GM20431 (cell line): ENCODE data around the gene FN3KRP.
"Not testable (repeated sequence)": the region's sequence is repeated elsewhere in the genome, so short reads cannot be mapped to it uniquely, and the experiment has no call there.

ENCODE experiments used
- in situ Hi-C: fragments of 300-500 bp; cut with MseI, MboI; formaldehyde crosslinking; loops from one replicate; pipeline ENCODE4 v1.15.0; 2020; ENCODE audit warnings: low sequenced_read_pairs; ENCODE audit not compliant: unreplicated experiment

FN3KRP gene

DNA sequence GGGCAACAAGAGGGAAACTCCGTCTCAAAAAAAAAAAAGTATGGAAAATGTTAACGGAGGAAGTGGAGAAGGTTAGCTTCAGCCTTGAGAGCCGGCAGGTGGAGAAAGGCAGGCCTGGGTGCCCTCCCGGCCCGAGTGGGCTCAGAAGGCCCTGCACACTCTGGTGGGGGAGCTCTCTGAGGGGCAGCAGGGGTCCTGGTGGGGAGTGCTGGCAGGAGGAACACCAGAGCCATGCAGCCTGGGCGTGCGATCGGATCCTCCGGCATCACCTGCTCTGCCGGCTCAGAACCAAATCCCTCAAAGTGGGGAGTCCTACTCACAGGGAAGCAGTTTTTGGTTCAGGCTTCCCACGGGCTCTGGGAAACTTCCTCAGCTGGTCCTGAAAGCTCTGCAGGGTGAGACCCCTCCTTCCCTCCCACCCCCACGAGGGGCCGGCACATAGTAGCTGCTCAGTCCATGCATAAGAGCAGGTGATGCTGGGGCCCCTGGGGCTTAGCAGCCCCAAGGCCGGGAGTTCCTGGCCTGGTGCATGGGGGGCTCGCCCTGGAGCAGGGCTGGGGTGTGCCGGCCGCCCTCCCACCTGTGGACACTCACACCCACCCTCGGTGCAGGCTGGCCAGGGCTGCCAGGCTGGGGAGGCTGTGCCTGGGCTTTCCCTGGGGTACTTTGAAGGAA is 20.1 kb downstream of the FN3KRP start:
- in situ Hi-C loops = no loop called here

DNA sequence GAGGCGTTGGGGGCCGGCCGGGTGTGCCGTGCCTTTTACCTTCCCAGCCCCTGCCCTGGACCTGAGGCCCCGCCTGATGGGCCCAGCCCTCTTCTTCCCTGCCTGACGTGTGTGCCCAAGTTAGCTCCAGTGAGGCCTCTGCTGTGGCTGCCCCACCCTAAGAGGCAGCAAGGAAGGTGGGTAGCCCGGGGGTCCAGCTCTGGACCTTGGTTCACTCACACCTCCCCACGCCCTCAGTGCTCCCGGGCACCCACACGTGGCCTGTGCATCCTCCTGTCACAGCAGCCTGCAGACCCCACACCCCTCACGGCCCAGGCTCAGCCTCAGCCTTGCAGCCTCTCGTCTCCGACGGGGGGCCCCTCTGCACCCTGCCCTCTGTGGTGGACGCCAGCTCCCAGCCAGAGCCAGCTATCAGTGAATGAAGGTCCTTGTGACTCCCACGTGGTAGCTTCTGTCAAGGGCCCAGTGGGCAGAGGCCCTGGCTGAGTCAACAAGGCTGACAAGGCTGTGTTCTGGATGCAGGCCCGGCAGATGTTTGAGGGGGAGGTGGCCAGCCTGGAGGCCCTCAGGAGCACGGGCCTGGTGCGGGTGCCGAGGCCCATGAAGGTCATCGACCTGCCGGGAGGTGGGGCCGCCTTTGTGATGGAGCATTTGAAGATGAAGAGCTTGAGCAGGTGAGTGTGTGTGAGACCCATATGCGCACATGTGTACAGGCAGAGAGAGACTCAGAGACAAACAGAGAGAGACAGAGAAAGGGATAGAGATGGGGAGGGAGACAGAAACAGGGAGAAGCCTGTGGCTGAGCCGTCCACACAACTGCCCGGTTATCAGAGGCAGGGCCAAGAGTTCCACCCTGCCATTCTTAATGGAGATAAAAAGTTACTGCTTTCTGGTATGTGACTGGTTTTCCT is 21.7 kb downstream of the FN3KRP start:
- in situ Hi-C loops = no loop called here

DNA sequence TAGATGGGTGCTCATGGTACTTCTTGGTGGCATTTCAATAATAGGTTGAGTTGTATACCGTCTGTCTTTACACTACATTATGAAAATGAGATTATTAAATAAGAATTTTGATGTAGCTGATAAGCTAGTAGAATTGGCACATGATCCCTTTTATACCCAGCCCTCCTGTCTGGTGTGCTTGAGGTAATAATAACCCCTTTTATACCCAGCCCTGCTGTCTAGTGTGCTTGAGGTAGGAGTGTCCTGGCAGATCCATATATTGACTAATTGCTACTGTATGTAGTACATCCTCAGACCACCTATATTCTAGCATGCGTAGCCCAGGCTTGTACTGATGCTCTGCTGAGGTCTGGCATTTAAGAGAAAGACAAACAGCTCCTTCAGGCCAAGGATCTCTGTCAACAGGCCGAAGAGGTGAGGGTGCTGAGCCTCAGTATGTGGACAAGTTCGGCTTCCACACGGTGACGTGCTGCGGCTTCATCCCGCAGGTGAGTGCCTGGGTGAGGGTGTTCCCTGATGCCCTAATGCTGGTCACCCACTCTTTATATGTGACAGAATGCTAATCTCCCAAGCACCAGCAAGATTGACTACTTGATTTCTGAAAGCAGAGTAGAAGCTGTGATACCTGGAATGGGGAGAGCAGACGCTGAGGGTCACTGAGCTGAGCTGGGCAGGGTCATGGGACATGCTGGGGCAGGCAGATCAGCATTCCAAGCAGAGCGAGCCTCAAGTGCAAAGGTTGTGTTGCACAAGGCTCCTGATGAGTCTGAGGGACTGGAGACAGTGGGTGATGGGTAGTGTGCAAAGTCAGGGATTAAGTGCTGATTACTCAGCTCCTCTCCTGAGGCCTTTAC is 24.6 kb downstream of the FN3KRP start:
- in situ Hi-C loops = no loop called here

DNA sequence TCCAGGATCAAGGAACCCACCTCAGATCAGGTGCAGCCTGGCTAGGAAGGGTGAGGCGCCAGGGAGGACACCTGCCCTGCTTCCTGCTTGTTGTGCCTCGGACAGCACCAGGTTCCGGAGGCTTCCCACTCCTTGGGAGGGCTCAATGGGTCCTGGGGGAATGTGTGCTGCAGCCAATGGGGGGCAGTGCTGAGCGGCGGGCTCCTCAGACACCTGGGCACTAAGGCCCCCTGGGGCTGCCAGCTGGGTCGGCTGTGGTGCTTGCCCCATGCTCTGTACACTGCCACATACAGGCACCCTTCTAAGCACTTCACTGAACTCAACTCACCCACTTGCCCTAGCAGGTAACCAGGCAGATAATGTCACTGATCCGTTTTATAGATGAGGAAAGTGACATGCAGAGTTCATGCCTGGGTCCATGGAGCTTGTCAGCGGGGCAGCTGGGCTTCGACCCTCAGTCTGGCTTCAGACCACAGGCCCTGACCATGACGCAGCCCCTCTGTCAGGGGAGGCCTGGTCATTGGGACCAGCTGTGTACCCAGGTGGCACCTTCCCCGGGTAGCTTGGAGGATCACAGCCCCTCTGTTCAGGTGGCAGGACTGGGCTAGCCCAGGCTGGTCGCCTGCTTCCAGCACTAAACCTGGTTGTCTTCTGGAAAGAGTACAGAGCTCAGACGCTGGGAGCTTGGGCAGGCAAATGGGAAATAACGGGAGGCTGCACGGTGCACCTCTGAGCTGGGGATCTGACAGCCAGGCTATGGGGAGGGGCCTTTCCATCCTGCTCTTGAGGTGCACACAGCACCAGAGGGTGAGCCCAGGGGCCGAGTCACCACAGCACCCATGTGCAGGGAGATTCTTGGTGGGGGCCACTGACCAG is 27.1 kb downstream of the FN3KRP start:
- in situ Hi-C loops = no loop called here

DNA sequence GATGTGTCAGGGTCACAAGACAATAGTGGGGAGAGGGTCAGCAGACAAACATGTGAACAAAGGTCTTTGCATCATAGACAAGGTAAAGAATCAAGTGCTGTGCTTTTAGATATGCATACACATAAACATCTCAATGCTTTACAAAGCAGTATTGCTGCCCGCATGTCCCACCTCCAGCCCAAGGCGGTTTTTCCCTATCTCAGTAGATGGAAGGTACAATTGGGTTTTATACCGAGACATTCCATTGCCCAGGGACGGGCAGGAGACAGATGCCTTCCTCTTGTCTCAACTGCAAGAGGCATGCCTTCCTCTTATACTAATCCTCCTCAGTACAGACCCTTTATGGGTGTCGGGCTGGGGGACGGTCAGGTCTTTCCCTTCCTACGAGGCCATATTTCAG is 28.2 kb downstream of the FN3KRP start:
- in situ Hi-C loops = not testable (repeated sequence)

DNA sequence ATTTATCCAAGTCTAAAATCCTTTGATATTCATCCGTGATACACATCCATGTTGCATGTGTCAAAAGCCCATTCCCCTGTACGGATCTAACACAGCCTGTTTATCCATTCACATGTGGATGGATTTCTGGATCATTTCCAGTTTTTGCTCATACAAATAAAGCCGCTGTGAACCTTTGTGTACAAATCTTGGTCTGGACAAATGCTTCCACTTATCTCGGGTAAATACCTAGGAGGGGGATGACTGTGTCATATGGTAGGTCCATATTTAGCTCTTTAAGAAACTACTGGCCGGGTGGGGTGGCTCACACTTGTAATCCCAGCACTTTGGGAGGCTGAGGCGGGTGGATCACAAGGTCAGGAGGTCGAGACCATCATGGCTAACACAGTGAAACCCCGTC is 29.0 kb downstream of the FN3KRP start:
- in situ Hi-C loops = no loop called here

DNA sequence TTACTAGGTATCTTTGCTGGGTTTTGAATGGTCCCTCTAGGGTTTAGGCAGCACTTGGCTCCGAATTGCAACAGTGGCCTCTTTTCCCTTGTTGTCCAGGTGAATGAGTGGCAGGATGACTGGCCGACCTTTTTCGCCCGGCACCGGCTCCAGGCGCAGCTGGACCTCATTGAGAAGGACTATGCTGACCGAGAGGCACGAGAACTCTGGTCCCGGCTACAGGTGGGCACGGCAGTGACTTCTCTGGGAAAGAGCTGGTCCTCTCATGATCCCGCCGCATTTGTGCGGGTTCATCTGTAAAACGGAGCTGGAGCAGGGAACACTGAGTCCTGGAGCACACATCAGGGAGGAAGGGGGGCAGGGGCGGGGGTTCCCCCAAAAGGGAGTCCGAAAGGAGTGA is 32.2 kb downstream of the FN3KRP start:
- in situ Hi-C loops = no loop called here

DNA sequence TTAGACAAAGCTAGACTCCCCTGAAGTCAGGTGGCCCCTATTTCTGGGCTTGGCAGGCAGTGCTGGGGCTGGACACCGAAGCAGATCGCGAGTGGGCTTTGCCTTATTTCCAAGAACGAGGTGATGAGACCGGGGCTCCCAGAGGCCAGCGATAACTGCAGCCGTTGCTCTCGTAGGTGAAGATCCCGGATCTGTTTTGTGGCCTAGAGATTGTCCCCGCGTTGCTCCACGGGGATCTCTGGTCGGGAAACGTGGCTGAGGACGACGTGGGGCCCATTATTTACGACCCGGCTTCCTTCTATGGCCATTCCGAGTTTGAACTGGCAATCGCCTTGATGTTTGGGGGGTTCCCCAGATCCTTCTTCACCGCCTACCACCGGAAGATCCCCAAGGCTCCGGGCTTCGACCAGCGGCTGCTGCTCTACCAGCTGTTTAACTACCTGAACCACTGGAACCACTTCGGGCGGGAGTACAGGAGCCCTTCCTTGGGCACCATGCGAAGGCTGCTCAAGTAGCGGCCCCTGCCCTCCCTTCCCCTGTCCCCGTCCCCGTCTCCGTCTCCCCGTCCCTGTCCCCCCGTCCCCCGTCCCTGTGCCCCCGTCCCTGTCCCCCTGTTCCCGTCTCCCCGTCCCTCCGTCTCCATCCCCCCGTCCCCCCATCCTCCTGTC is 33.9 kb downstream of the FN3KRP start:
- in situ Hi-C loops = no loop called here

DNA sequence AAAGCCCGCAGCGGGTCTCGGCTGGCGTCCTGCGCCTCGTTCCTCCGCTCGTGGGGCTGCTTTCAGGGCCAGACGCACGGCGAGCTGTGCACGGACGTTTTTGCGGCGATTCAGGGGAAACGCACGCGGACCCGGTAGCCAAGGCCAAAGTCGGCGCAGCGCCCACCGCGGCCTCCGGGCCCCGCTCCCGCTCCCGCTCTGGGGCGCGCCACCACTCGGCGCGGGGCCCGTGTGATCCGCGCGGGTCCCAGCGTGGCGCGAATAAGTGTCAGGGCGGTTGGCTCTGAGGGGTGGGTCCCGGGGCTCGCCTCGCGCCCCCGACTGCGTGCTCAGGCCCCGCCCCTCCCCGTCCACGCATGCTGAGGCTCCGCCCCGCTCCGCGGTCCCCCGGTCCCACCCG is 34.7 kb downstream of the FN3KRP start:
- in situ Hi-C loops = no loop called here

DNA sequence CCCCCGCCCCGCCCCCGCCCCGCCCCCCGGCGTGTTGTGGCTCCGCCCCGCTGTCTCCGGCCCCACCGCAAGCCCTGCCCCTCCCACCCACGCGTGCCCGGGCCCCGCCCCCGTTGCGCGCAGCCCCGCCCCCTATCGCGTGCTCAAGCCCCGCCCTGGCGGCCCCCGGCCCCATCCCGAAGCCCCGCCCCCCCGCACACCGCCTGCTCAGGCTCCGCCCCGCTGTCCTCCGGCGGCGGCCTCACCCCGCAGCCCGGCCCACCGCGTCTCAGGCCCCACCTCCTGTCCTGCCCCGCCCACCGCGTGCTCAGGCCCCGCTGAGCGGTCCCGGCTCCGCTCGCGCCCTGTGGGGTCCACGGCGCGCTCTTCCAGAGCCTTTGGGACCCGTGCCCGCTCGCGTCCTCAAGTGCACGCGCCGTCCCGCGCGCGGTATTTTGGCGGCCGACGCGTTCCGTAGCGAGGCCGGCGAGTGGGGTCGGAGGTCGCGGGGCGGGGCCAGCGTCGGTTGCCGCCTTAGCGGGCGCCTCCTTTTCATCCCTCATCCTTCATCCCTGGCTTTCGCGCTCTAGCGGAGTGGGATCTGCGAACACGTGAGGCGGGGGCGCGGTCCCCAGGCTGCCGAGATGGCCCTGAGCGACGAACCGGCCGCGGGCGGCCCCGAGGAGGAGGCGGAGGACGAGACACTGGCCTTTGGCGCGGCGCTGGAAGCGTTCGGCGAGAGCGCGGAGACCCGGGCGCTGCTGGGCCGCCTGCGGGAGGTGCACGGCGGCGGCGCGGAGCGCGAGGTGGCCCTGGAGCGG is 35.3 kb downstream of the FN3KRP start, which contains the start of gene TBCD:
Gene TBCD (plus strand): TSS at position 495 of the 800 bp plus-strand sequence. CDS start 129 bp downstream, at position 624.
- in situ Hi-C loops = no loop called here

DNA sequence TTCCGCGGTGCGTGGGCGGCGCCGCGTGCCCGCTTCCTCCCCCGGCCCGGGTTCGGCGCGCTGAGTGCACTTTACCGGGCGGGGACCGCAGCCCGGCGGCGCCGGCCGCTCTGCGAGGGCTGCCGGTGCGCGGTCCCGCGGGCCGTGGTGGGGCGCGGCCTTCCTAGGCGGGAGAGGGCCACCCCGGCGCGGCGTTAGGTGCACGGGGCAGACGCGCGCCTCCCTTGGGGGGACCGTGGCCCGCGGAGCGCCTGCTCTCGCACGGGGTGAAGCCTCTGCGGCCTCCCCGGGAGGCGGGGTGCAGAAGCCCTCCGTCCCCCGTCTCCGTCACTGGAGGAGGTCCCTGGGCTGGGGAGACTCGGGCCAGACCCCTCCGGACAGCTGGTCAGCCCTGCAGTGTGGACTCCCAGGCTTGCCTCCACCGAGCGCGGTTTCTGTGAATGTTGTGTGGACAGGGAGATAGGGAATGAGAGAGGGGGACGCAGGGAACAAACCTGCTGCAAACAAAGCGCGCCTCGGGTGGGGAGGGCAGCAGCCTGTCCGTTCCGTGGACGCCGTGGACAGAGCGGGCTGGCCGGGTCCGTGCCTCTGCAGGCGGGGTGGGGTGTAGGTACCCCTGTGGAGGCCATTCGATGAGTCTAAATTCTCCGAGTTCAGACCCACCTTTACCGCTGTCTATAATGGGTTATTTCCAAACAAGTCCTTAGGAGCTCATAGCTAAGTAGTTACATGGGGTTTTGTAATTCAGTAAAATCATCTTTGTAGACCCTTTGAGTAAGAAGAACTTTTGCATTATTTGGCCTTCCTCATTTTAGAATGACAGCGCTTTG is 36.1 kb downstream of the FN3KRP start:
- in situ Hi-C loops = no loop called here

DNA sequence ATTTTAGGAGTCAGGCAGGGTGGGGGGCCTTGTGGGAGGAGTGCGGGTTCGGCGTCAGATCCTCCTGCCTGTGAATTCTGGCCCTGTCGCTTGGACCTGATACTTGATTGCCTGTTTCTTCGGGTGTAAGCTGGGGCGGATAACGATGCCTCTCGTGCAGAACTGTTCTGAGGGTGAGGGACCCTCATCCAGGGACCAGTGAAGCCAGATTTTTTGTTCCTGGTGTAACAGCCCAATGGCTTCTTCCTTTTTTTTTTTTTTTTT is 36.6 kb downstream of the FN3KRP start:
- in situ Hi-C loops = no loop called here

DNA sequence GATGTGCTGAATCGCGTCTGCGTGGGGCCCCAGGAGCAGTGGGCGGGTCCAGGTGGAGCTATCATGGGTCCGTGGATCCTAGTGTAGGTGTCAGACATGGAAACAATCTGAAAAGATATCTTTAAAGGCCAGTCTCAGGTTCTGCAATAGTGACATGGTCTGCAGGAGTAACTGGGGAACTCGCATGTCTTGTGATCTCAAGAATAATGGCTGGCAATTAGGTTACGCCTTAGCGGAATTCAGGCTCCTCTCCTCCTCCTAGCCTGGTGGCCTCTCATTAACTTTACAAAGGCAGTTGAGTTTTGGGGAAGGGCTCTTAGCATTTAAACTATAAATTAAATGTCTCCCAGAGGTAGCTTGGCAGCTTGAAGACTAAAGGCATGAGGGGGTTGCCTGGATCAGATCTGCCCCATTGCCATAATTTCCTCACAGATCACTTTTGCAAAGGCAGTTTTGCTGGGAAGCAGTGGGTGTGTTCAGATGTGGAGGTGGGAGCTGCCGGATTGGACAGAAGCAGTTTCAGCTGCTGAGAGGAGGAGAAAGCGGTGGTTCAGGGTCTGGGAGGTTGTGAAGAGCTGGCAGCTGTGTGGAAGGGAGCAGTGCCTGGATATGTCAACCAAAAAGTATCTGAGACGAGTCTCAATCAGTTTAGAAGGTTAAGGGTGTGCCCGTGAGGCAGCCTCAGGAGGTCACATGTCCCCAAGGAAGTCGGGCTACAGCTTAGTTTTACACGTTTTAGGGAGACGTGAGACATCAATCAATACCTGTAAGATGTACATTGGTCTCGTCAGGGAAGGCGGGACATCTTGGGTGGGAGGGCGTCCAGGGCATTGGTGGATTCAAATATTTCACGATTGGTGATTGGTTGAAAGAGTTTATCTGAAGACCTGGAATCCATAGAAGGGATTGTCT is 38.0 kb downstream of the FN3KRP start:
- in situ Hi-C loops = no loop called here

DNA sequence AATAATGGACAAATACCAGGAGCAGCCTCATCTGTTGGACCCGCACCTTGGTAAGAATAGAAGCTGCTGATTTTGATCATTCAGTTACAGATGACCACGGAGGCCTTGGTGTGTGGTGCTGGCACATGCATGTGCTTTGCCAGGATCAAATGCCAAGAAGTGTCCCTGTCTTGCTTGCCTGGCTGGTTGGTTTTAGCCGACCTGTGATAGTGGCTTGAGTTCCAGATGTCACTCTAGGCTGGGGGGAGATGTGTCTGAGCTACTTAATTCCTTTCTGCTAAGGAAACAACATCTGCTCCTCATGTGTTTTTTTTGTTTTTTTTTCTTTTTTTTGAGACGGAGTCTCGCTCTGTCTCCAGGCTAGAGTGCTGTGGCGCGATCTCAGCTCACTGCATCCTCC is 39.7 kb downstream of the FN3KRP start:
- in situ Hi-C loops = no loop called here

DNA sequence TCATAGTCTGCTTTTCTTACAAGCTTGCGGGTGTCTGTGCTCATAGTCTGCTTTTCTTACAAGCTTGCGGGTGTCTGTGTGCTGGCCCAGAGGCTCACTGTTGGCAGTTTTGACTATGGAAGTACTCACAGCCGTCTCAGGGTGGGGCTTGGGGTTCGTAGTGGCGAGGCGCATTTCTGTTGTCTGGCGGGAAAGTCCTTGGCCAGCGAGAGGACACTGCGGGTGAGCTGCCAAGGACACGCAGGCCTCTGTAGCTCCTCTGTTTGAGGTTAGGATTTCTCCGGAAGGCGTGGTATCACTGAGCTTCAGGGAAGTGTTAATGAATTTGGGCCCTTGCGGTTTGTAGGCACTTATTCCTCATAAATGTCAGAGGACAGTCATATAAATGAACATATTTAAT is 48.9 kb downstream of the FN3KRP start:
- in situ Hi-C loops = loop anchor here (10.0 kb wide), 1 partner anchor 101 kb away; no protein-coding TSS in a partner anchor

DNA sequence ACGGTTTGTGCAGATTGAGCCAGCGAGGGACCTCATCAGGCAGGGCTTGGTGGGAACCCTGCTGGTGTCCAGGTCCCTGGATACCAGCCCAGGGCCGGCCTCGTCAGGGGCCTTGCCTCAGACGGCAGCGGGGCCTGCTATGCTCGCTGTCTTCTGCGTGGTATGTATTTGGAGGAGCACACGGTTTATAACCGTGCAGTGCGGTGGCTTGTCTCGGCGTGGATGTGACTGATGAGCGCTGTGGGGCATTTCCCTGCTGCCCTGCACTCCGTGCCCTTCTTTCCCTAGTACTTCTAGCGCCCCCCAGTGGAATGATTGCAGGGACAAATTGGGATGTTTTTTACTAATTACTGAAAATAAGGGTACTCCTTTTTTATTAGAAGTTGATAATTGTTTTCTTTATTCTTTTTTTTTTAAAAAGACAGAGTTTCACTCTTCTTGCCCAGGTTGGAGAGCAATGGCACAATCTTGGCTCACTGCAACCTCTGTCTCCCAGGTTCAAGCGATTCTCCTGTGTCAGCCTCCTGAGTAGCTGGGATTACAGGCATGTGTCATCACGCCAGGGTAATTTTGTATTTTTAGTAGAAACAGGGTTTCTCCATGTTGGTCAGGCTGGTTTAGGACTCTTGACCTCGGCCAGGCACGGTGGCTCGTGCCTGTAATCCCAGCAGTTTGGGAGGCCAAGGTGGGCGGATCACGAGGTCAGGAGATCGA is 50.7 kb downstream of the FN3KRP start:
- in situ Hi-C loops = loop anchor here (10.0 kb wide), 1 partner anchor 102 kb away; no protein-coding TSS in a partner anchor
